Stimulated activated memory B cell treated with anti-CD40 and anti-IgM and Interleukin-4, amounts not matched to agents 10 μg/mL and 1 μg/mL and 100 μg/mL, for 72 hours (primary cell): Measurements from ENCODE around the gene PAXX.

Experiments
- ATAC-seq: fragments of 150-1000 bp; cut with Tn5 transposase; 2 replicates; pipeline ENCODE4 v1.10.0; 2021
- H3K27ac Mint-ChIP-seq: one replicate; pipeline ENCODE4 v1.8.0; 2022; ENCODE audit warnings: mild to moderate bottlenecking, mixed read lengths
- H3K27me3 Mint-ChIP-seq: one replicate; pipeline ENCODE4 v1.8.0; 2022; ENCODE audit warnings: mixed read lengths
- H3K36me3 Mint-ChIP-seq: one replicate; pipeline ENCODE4 v1.8.0; 2022; ENCODE audit warnings: mixed read lengths
- H3K4me1 Mint-ChIP-seq: one replicate; pipeline ENCODE4 v1.8.0; 2022; ENCODE audit warnings: mixed read lengths
- H3K4me3 Mint-ChIP-seq: one replicate; pipeline ENCODE4 v1.8.0; 2022; ENCODE audit warnings: mild to moderate bottlenecking, moderate library complexity, mixed read lengths
- H3K9me3 Mint-ChIP-seq: one replicate; pipeline ENCODE4 v1.8.0; 2022; ENCODE audit warnings: mixed read lengths

PAXX gene, protein sequence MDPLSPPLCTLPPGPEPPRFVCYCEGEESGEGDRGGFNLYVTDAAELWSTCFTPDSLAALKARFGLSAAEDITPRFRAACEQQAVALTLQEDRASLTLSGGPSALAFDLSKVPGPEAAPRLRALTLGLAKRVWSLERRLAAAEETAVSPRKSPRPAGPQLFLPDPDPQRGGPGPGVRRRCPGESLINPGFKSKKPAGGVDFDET

DNA sequence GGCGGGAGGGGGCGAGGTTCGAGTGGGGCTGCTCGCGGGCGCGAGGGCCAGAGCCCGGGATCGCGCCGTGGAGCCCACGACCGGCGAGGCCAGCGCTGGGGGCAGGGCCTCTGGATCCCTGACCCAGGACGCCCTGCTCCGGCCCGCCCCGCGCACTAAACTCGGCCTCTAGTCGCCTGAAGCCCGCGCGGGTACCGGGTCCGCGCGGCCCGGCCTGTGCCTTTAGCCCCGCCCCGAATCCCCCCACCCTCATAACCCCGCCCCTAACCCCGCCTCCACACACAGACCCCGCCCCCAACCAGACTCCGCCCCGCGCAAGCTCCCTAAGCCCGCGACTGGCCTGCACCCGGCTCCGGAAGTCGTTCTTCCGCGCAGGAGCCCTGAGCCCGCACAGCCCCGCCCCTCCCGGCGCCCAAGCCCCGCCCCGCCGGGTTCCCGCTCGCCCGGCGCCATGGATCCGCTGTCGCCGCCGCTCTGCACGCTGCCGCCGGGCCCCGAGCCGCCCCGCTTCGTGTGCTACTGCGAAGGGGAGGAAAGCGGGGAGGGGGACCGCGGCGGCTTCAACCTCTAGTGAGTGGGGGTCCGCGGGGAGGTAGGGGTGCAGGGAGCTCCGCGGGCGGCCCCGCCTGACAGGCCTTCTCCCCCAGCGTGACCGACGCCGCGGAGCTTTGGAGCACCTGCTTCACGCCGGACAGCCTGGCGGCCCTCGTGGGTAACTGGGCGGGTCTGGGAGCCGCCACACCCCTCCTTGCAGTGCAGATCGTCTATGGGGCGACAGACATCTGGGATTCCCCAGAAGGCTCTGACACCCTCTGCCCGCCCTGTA is at the start of gene PAXX:
TSS of gene PAXX (plus strand) at position 430 of the 826 bp plus-strand sequence. CDS start at position 452, 22 bp downstream.
- Mint-ChIP-seq H3K4me1 (peaks cover 32% of the 10 kb centered on the region), H3K27me3 (peaks cover 12% of the 10 kb centered on the region), H3K36me3 (peaks cover 5% of the 10 kb centered on the region), H3K4me3 (peak within 1 kb of the TSS; percentile 87), H3K9me3 (no peaks in the 10 kb centered on the region), H3K27ac (peak within 1 kb of the TSS; percentile 85)
- peak; percentile 92 for ATAC-seq

DNA sequence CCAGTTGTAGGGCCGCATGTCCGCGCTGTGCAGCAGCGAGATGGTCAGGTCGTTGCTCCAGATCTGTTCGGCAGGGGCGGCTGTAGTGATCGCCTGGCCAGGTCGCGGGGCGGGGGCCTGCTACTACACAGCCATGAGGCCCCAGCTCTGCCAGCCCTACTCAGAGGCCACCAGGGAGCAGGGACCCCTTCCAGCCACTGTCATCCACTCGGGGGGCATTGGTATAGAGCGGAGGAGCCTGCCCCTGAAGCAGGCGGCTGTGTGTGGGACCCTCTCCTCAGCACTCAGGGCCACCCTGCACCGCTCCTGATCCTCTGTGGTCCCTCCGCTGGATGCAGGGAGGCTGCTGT is 49.4 kb upstream of the PAXX start:
- ATAC-seq, result no peak
- H3K4me3 Mint-ChIP-seq, result peak overlapping the region; percentile 80
- peak overlapping the region; percentile 88 for H3K27ac Mint-ChIP-seq
- H3K9me3 Mint-ChIP-seq, result no peaks in the 10 kb centered on the region
- H3K36me3 Mint-ChIP-seq, result peaks cover 42% of the 10 kb centered on the region
- H3K27me3 Mint-ChIP-seq, result no peaks in the 10 kb centered on the region
- H3K4me1 Mint-ChIP-seq, result peaks cover 20% of the 10 kb centered on the region

DNA sequence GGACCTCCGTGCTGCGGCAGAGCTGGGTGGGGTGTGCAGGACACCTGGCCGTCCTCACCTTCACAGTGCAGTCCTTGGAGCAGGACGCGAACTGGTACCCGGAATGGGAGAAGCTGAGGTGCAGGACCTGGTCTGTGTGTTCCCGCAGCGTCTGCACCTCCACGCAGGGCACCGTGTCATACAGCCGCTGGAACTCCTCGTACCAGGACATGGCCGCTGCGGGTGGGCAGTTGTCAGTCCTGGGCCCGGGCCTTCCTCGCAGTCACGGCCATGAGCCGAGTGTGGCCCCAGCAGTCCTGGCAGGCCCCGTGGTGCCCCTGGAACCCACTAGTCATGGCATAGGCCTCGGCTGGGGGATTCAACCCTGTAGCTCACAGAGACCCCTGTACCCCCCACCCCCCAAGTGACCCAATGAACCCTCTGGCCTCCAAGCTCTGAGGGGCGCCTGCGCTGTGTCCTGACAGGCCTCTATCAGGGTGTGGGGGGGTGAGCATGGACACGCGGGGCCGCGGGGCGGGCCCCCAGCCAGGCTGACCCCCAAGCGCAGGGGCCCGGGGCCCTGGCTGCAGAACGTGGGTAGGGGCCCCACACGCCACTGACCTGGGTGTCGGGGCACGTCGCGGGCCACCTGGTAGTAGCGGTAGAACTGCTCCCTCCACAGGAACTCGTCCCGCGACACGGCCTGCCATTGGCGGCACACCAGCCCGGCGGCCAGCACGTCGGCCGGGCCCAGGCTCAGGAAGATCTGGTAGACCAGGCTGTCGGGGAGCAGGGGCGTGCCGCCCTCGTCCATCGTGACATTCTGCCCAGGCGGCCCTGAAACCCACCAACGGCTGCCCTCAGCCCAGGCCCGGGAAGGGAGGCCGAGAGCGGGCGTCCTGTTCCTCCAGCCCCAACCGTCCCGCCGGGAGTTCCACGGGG is 48.7 kb upstream of the PAXX start:
- Mint-ChIP-seq H3K4me1 (peaks cover 20% of the 10 kb centered on the region), H3K27me3 (no peaks in the 10 kb centered on the region), H3K4me3 (peak overlapping the region; percentile 80), H3K36me3 (peaks cover 39% of the 10 kb centered on the region), H3K27ac (peak overlapping the region; percentile 88), H3K9me3 (no peaks in the 10 kb centered on the region)
- peak; percentile 9 for ATAC-seq

DNA sequence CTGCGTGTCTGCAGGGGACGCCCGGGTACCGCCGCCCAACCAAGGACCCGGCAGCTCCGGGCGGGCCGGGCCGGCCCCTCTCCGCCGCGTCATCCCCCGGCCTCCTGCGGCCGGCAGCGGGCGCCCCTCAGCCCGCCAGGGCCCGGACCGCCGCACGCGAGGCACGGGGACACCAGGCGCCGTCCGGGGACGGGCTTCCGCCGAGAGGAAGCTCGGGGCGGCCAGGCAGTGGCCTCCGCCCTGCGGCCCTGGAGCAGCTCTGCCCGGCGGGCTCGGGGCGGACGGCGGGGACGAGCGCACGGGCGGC is 48.1 kb upstream of the PAXX start:
- Mint-ChIP-seq H3K27me3 (no peaks in the 10 kb centered on the region), H3K27ac (peak overlapping the region; percentile 88), H3K9me3 (no peaks in the 10 kb centered on the region), H3K4me1 (peaks cover 19% of the 10 kb centered on the region), H3K36me3 (peaks cover 33% of the 10 kb centered on the region), H3K4me3 (peak overlapping the region; percentile 80)
- peak; percentile 71 for ATAC-seq

DNA sequence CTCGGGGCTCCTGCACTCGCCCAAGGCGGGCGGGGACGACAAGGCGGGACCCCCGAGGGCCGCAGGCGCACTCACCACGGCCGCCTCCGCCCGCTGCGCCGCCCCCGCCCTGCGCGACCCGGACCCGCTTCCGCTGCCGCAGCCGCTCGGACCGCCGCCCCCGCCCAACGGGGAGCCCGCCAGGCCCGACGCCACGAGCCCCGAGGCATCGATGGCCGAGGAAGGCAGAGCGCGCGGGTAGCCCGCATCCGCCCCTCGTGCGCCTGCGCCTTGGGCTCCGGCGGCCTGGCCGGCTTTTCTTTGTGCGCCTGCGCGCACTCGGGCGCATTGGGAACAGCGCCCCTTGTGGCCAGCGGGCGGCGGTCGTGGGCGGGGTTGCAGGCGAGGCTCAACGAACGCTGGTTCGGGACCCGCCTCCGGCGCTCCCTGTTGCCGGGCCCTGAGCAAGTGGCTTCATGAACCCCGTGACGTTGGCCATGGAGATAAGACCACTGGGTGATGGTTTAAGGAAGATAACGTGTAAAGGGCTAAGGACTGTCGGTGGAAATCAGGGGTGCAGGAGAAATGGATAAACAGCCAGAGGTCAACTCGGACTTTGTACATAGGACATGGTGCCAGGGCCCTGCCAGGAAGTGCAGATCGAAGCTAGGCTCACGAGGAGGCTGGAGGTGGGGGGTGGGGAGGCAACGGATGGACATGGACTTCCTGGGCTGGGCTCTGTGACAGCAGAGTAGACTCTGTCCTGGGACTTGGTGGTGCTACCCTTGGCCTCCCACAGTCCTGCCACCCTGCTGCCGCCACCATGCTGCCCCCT is 47.5 kb upstream of the PAXX start, which contains the start of the genes C8G and FBXW5:
TSS of gene C8G (plus strand) at position 725 of the 814 bp plus-strand sequence. CDS start at position 803, 78 bp downstream.
TSS of gene FBXW5 (minus strand) at position 220 of the 814 bp plus-strand sequence. CDS start 655 bp downstream, outside the sequence.
- H3K4me1 Mint-ChIP-seq, result peaks cover 19% of the 10 kb centered on the region
- peak; percentile 83 for ATAC-seq
- peaks cover 27% of the 10 kb centered on the region for H3K36me3 Mint-ChIP-seq
- H3K27ac Mint-ChIP-seq, result peak within 1 kb of the TSS; percentile 88
- H3K4me3 Mint-ChIP-seq, result peak within 1 kb of the TSS; percentile 80
- H3K9me3 Mint-ChIP-seq, result no peaks in the 10 kb centered on the region
- no peaks in the 10 kb centered on the region for H3K27me3 Mint-ChIP-seq

DNA sequence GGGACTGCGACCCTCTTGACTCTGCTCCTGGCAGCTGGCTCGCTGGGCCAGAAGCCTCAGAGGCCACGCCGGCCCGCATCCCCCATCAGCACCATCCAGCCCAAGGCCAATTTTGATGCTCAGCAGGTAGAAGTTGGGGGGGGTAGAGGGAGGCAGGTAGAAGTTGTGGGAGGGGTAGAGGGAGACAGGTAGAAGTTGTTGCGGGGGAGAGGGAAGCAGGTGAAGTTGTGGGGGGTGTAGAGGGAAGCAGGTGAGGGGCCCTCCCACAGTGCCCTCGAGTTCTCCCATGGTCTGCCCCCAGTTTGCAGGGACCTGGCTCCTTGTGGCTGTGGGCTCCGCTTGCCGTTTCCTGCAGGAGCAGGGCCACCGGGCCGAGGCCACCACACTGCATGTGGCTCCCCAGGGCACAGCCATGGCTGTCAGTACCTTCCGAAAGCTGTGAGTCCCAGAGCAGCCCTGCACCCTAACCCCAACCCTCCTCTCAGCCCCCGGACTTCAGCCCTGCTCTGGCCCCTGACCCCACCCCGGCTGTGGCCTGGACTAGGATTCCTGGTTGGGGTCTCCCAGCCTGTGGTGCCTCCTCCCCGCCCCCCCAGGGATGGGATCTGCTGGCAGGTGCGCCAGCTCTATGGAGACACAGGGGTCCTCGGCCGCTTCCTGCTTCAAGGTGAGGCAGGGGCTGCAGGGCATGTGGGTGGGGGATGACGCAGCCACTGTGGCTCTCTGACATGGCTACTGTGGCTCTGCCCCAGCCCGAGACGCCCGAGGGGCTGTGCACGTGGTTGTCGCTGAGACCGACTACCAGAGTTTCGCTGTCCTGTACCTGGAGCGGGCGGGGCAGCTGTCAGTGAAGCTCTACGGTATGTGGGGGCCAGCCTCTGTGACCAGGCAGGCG is 46.6 kb upstream of the PAXX start:
- no peak overlapping the region for H3K4me3 Mint-ChIP-seq
- H3K36me3 Mint-ChIP-seq, result peaks cover 18% of the 10 kb centered on the region
- H3K9me3 Mint-ChIP-seq, result no peaks in the 10 kb centered on the region
- peaks cover 26% of the 10 kb centered on the region for H3K4me1 Mint-ChIP-seq
- peak overlapping the region; percentile 88 for H3K27ac Mint-ChIP-seq
- no peaks in the 10 kb centered on the region for H3K27me3 Mint-ChIP-seq
- ATAC-seq, result no peak

DNA sequence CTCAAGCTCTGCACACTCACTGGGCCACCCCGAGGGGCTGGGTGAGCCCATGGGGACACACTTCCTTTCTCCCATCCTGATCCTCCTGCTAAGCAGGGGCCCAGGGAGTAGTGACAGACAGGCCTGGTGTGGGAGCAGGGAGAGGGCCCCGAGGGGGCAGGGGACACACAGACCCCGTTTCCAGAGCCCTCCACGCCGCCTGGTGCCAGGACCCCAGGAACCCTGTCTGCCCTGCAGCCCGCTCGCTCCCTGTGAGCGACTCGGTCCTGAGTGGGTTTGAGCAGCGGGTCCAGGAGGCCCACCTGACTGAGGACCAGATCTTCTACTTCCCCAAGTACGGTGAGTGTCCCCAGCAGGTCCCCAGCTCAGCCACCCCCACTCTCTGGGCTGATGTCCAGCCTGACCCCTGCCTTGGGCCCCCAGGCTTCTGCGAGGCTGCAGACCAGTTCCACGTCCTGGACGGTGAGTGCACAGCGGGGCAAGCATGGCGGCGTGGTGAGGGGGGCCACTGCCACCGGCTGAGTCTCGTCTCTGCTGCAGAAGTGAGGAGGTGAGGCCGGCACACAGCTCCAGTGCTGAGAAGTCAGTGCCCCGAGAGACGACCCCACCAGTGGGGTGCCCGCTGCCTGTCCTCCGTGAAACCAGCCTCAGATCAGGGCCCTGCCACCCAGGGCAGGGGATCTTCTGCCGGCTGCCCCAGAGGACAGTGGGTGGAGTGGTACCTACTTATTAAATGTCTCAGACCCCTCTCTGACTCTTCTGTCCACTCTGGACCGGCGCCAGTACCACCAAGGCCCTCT is 45.8 kb upstream of the PAXX start:
- H3K4me1 Mint-ChIP-seq, result peaks cover 27% of the 10 kb centered on the region
- H3K27ac Mint-ChIP-seq, result no peak overlapping the region
- H3K4me3 Mint-ChIP-seq, result no peak overlapping the region

DNA sequence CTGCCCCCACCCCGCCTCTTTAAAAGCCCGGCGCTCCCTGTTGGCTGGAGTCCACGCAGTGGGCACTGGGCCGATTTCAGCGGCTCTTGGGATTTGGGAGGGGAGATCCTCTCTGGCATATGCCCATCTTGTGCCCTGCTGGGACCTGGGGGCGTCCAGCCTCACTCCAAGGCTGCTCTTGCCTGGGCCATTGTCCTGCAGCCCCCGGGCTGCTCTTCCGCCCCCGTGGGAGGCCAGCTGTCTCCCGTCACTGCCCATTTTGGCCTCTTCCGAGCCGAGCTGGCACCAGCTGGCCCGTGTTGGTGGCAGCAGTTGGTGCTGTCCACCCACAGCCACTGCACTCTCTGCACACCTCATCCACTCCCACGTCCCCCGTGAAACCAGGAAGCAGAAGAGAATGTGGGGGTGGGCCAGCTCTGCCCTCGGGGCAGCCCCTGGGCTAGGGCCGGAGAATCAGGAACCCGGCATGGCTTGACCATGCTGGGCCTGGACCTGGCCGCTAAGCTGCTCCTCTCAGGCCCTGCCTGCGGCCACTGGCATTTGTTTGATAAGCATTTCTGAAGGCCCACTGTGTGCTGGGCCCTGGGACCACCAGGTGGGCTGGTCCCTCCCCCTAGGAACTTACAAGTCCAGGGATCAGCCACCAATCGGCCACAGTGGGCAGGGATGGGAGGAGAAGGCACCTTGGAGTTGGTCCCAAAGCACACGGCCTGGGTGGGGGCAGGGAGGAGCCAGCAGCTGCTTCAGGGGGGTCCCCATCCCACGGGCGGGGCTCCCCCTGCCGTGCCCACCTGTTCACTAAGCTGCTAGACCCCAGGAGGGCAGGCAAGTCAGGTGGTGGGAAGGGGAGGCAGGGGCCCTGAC is 45.0 kb upstream of the PAXX start:
- H3K27ac Mint-ChIP-seq, result peak overlapping the region; percentile 44
- no peak for ATAC-seq
- H3K4me1 Mint-ChIP-seq, result peaks cover 27% of the 10 kb centered on the region
- H3K4me3 Mint-ChIP-seq, result no peak overlapping the region
- H3K27me3 Mint-ChIP-seq, result no peaks in the 10 kb centered on the region
- H3K36me3 Mint-ChIP-seq, result peaks cover 2% of the 10 kb centered on the region
- H3K9me3 Mint-ChIP-seq, result no peaks in the 10 kb centered on the region

More for the DNA sequence above, 45.8 kb upstream of the PAXX start:
- ATAC-seq, result no peak
- Mint-ChIP-seq H3K9me3 (no peaks in the 10 kb centered on the region), H3K36me3 (peaks cover 10% of the 10 kb centered on the region), H3K27me3 (no peaks in the 10 kb centered on the region)

DNA sequence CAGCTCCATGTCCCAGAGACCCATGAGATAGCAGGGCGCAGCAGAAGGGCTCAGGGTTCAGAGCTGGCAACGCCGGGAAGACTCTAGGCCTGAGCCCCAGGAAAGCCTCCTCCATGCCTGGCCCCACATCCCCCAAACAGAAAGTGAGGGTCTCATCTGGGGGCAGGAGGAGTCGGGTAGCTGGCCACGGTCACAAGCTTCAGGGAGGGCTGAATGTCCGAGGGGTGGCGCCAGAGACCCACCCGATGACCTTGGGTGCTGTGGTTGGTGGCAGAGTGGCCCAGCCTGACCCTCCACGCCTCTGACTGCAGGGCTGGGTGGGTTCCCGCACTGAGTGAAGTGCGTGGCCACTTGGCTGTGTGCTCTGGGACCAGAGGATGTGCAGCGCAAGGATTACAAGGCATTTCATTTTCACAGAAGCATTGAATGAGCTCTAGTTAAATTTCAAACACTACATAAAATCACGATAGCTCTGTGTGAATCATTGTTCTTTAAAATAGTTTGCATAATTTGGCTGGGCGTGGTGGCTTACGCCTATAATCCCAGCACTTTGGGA is 44.2 kb upstream of the PAXX start:
- no peaks in the 10 kb centered on the region for H3K9me3 Mint-ChIP-seq
- H3K4me3 Mint-ChIP-seq, result no peak overlapping the region
- H3K4me1 Mint-ChIP-seq, result peaks cover 27% of the 10 kb centered on the region
- H3K27me3 Mint-ChIP-seq, result no peaks in the 10 kb centered on the region
- no peaks in the 10 kb centered on the region for H3K36me3 Mint-ChIP-seq
- peak overlapping the region; percentile 90 for H3K27ac Mint-ChIP-seq
- ATAC-seq, result no peak

DNA sequence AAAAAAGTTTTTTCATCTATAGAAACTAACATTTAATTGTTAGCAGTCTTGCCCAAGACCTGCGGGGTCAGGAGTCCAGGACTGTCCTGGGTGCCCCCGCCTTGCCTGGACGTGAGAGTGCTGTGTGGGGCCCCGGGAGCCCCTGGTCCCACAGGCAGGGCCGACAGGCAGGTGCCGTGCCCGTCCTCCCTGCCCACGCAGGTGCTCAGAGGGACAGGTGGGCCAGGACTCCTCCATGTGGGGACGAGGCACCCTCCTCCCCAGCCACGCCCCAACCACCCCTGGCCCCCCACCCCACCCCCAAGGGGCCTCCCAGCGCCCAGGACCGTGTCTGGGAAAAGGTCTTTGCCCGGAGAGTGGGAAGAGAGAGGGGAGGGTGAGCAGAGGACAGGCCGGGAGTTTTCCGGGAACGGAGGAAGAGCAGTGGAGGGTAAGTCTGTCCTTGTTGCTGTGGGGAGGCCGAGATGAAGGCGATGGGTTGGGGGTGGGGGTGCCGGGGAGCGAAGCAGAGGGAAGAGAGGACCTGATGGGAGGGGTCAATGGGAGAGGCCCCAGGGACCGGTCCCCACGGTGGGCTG is 42.9 kb upstream of the PAXX start:
- Mint-ChIP-seq H3K27me3 (peaks cover 2% of the 10 kb centered on the region), H3K9me3 (no peaks in the 10 kb centered on the region), H3K27ac (peak overlapping the region; percentile 90), H3K36me3 (no peaks in the 10 kb centered on the region), H3K4me1 (peaks cover 27% of the 10 kb centered on the region), H3K4me3 (peak overlapping the region; percentile 85)
- no peak for ATAC-seq

DNA sequence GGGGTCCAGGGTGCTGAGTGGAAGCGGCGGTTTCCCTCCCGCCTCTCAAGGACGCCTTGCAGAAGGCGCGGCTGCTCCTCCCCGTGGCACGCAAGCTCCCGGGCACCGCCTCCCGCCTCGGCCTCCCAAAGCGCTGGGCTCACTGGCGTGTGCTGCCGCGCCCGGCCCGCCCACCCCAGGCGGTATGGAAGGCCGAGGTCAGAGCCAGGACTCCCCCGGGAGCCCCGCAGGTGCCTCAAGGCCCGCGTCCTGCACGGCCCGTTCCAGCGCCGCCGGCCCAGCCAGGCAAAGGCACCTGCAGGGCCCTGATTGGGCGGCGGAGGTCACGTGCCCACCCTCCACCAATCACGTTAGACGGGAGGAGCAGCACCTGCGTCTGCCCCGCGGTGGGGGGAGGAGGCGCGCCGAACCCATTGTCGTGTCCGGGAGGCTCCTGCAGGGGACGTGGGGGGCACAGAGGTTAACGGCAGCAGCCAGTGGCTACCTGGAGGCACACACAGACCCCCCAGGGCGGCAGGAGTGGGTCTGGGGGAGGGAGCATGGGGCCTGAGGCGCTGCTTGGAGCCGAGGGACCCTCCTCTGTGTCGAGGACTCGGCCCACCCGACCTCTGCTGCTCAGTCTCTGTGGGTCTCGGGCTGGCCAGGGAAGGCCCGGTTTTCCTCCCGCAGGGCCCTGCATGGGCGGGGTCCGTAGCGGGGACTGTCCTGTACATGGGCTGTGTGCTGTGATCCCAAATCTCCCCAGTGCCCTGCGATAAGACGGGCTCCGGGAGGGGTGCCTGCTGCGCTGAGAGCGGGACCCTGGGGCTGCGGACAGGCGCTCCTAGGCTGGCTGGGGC is 42.2 kb upstream of the PAXX start:
- peak; percentile 92 for ATAC-seq
- Mint-ChIP-seq H3K27ac (peak overlapping the region; percentile 90), H3K27me3 (peaks cover 9% of the 10 kb centered on the region), H3K36me3 (no peaks in the 10 kb centered on the region), H3K4me1 (peaks cover 21% of the 10 kb centered on the region), H3K9me3 (no peaks in the 10 kb centered on the region), H3K4me3 (peak overlapping the region; percentile 85)
